A172 (cell line): ENCODE measurements around the gene CATSPER1. TPM values are rescaled to one million over a fixed set of nuclear protein-coding genes. Genes with fewer than 3 reads are reported as not detected.

Experiments
- DNase-seq: peaks from one replicate; pipeline ENCODE4 v3.0.0-alpha.2; 2015; ENCODE audit warnings: low spot score
- total RNA-seq: library from RNA; depleted of rRNA; stranded (reverse); fragments of >200 nt; shearing (Covaris generic); gene quantifications from 2 replicates; pipeline ENCODE4 v1.2.3, GENCODE V29; 2014

The CATSPER1 gene
- total RNA-seq, 1 experiment from 2014 or later = 0.41 TPM

- no peak for DNase-seq
Observed at GRCh38 chr11:66002648-66003225, 23.5 kb downstream of the CATSPER1 start.

- peak; percentile 91 for DNase-seq
Observed at GRCh38 chr11:66001942-66002647, 24.2 kb downstream of the CATSPER1 start, which contains the start of the genes BANF1 and EIF1AD. TSS of gene BANF1 (plus strand) at chr11:66002503. CDS start at chr11:66003251, 748 bp downstream. TSS of gene EIF1AD (minus strand) at chr11:66002157. CDS start at chr11:66000389, 1,768 bp downstream.

GRCh38 chr11:65997286-65997685, 29.0 kb downstream of the CATSPER1 start:
- DNase-seq = no peak

- no peak for DNase-seq
Observed at GRCh38 chr11:65992056-65992455, 34.2 kb downstream of the CATSPER1 start.

GRCh38 chr11:65988791-65989592, 37.3 kb downstream of the CATSPER1 start:
- DNase-seq = peak; percentile 91

GRCh38 chr11:65987336-65987735, 38.9 kb downstream of the CATSPER1 start:
- no peak for DNase-seq

- no peak for DNase-seq
Observed at GRCh38 chr11:65983589-65983987, 42.7 kb downstream of the CATSPER1 start.

- DNase-seq = no peak
Observed at GRCh38 chr11:65982824-65983588, 43.3 kb downstream of the CATSPER1 start.

- no peak for DNase-seq
Observed at GRCh38 chr11:65981972-65982823, 44.1 kb downstream of the CATSPER1 start.

GRCh38 chr11:65981101-65981740, 45.1 kb downstream of the CATSPER1 start:
- DNase-seq = no peak

GRCh38 chr11:65979261-65979759, 47.0 kb downstream of the CATSPER1 start:
- DNase-seq = no peak

GRCh38 chr11:65978391-65979238, 47.7 kb downstream of the CATSPER1 start:
- no peak for DNase-seq

GRCh38 chr11:65977621-65978390, 48.5 kb downstream of the CATSPER1 start:
- no peak for DNase-seq

GRCh38 chr11:65976216-65977176, 49.8 kb downstream of the CATSPER1 start:
- DNase-seq = no peak

- DNase-seq = no peak
Observed at GRCh38 chr11:65975771-65976170, 50.5 kb downstream of the CATSPER1 start.

GRCh38 chr11:65973439-65974110, 52.7 kb downstream of the CATSPER1 start:
- peak; percentile 41 for DNase-seq

- DNase-seq = no peak
Observed at GRCh38 chr11:65972116-65972515, 54.2 kb downstream of the CATSPER1 start.
